ENCODE measurements around the gene SART3.
"Not testable (repeated sequence)": the region's sequence is repeated elsewhere in the genome, so short reads cannot be mapped to it uniquely, and the experiment has no call there.

DNA sequence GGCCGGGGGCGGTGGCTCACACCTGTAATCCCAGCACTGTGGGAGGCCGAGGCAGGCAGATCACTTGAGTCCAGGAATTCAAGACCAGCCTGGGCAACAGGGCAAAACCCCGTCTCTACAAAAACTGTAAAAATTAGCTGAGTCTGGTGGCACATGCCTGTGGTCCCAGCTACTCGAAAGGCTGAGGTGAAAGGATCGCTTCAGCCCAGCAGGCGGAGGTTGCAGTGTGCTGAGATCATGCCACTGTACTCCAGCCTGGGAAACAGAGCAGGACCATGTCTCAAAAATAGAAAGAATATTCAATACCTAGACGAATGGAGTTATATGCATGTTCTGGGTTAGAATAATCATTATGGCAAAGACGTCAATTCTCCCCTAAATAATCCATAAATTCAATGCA lies 5.6 kb downstream of the SART3 start:
- not testable (repeated sequence) for TF ChIP-seq EP300, POLR2A (IDR thresholded peaks at IDR 0.05)
- TF ChIP-seq, protein P1, sequence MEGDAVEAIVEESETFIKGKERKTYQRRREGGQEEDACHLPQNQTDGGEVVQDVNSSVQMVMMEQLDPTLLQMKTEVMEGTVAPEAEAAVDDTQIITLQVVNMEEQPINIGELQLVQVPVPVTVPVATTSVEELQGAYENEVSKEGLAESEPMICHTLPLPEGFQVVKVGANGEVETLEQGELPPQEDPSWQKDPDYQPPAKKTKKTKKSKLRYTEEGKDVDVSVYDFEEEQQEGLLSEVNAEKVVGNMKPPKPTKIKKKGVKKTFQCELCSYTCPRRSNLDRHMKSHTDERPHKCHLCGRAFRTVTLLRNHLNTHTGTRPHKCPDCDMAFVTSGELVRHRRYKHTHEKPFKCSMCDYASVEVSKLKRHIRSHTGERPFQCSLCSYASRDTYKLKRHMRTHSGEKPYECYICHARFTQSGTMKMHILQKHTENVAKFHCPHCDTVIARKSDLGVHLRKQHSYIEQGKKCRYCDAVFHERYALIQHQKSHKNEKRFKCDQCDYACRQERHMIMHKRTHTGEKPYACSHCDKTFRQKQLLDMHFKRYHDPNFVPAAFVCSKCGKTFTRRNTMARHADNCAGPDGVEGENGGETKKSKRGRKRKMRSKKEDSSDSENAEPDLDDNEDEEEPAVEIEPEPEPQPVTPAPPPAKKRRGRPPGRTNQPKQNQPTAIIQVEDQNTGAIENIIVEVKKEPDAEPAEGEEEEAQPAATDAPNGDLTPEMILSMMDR (IDR thresholded peaks at IDR 0.05) = not testable (repeated sequence)
